Endothelial cell of umbilical vein (primary cell): ENCODE measurements around the gene POU6F2. TPM values are rescaled to one million over a fixed set of nuclear protein-coding genes. Genes with fewer than 3 reads are reported as not detected.

Experiments used
- BruUV-seq: library from RNA; stranded (reverse); fragments of 400-500 nt; replicated peaks from 2 replicates; lab custom pipeline; 2021; lab: Mats Ljungman, UMichigan
- CTCF ChIA-PET: fragments of 300-600, 350-600 bp; sonication (Branson Sonifier 250); formaldehyde crosslinking; loops from one replicate; lab custom pipeline; 2021; ENCODE audit warnings: antibody characterized with exemption, inconsistent platforms; lab: Charles Lee
- POLR2A ChIA-PET: fragments of 300-600, 350-600 bp; sonication (Branson Sonifier 250); formaldehyde crosslinking; loops from one replicate; lab custom pipeline; 2021; ENCODE audit warnings: antibody characterized with exemption, inconsistent platforms; lab: Charles Lee
- DNase-seq: peaks from one replicate; pipeline ENCODE4 v3.0.0-alpha.2; 2011; ENCODE audit warnings: low read depth, low spot score
- FAIRE-seq: peaks from 2 replicates; lab custom pipeline; 2011; peaks lifted over from hg19 to GRCh38; lab: Jason Lieb, UNC
- H2AFZ ChIP-seq: 2 replicates; pipeline ENCODE4 v1.6.0; 2012; ENCODE audit warnings: low read depth, low read length, control low read depth, inconsistent platforms
- H3K27ac ChIP-seq: 2 replicates; pipeline ENCODE4 v1.5.1; 2011; ENCODE audit warnings: low read depth, mild to moderate bottlenecking, control low read depth, low read length, moderate library complexity; ENCODE audit not compliant: insufficient read depth
- H3K27me3 ChIP-seq, 2 experiments: 2 replicates each; pipeline versions ENCODE4 v1.6.0 to v1.6.1; 2011; ENCODE audit warnings: low read length in 2 of 2, mixed read lengths in 1 of 2; ENCODE audit not compliant: control insufficient read depth in 2 of 2, insufficient read depth in 2 of 2
- H3K36me3 ChIP-seq, 2 experiments: 2 replicates in 1 of 2; 3 replicates in 1 of 2; pipeline ENCODE4 v1.5.1; 2011; ENCODE audit warnings: low read length in 2 of 2, mild to moderate bottlenecking in 1 of 2, moderate library complexity in 1 of 2; ENCODE audit not compliant: control insufficient read depth in 2 of 2, insufficient read depth in 2 of 2; ENCODE audit errors: extremely low read depth in 1 of 2
- H3K4me1 ChIP-seq: 3 replicates; pipeline ENCODE4 v1.5.1; 2011; ENCODE audit warnings: mild to moderate bottlenecking, low read length; ENCODE audit not compliant: control insufficient read depth, insufficient read depth; ENCODE audit errors: extremely low read depth
- H3K4me2 ChIP-seq: 2 replicates; pipeline ENCODE4 v1.6.1; 2011; ENCODE audit warnings: low read length, control low read depth, mixed read lengths; ENCODE audit not compliant: insufficient read depth
- H3K4me3 ChIP-seq, 3 experiments: fragments of 200-600 bp in 1 of 3; sonication (generic), shearing (Covaris generic) in 1 of 3; replicated peaks in 1 of 3; 2 replicates each; pipeline ENCODE4 v1.5.1; 2011 to 2016; ENCODE audit warnings: control low read depth in 3 of 3, low read length in 3 of 3, mild to moderate bottlenecking in 2 of 3, inconsistent platforms in 1 of 3, low read depth in 1 of 3, moderate library complexity in 1 of 3; ENCODE audit not compliant: insufficient read depth in 1 of 3
- H3K79me2 ChIP-seq: 2 replicates; pipeline ENCODE4 v1.6.0; 2012; ENCODE audit warnings: low read length, inconsistent platforms; ENCODE audit not compliant: control insufficient read depth, insufficient read depth
- H3K9ac ChIP-seq: replicated peaks from 2 replicates; pipeline ENCODE3; 2011; ENCODE audit warnings: low read length, control low read depth; ENCODE audit not compliant: insufficient read depth; ENCODE audit errors: extremely low read depth
- H3K9me1 ChIP-seq: replicated peaks from 3 replicates; pipeline ENCODE4 v1.6.0; 2011; ENCODE audit warnings: mild to moderate bottlenecking, low read length; ENCODE audit not compliant: control insufficient read depth, insufficient read depth; ENCODE audit errors: extremely low read depth
- H3K9me3 ChIP-seq: replicated peaks from 2 replicates; pipeline ENCODE4 v1.5.1; 2012; ENCODE audit warnings: low read length, inconsistent platforms; ENCODE audit not compliant: control insufficient read depth, insufficient read depth
- H4K20me1 ChIP-seq: replicated peaks from 2 replicates; pipeline ENCODE3; 2011; ENCODE audit warnings: mild to moderate bottlenecking, low read length; ENCODE audit not compliant: control insufficient read depth, insufficient read depth; ENCODE audit errors: extremely low read depth
- EZH2 ChIP-seq: IDR thresholded peaks from 2 replicates; pipeline ENCODE4 v1.6.1; 2012; ENCODE audit warnings: borderline replicate concordance, low read depth, mild to moderate bottlenecking, moderate library complexity, low read length, inconsistent platforms; ENCODE audit not compliant: severe bottlenecking
- FOS ChIP-seq: IDR thresholded peaks from 2 replicates; pipeline ENCODE4 v1.6.1; 2011; ENCODE audit warnings: mild to moderate bottlenecking, low read length, moderate library complexity, borderline replicate concordance; ENCODE audit not compliant: insufficient read depth
- GATA2 ChIP-seq: IDR thresholded peaks from 2 replicates; pipeline ENCODE4 v1.7.0; 2011; ENCODE audit warnings: low read depth, mild to moderate bottlenecking, moderate library complexity, mixed read lengths, low read length; ENCODE audit not compliant: insufficient read length, insufficient read depth
- JUN ChIP-seq: IDR thresholded peaks from 2 replicates; pipeline ENCODE4 v1.6.1; 2011; ENCODE audit warnings: borderline replicate concordance, low read depth; ENCODE audit not compliant: insufficient read length, insufficient read depth
- MYC ChIP-seq: IDR thresholded peaks from one replicate; pipeline ENCODE4 v1.6.1; 2011; ENCODE audit warnings: mild to moderate bottlenecking, low read depth, low read length
- POLR2A ChIP-seq: IDR thresholded peaks from 2 replicates; pipeline ENCODE4 v1.6.1; 2012; ENCODE audit warnings: low read depth, mild to moderate bottlenecking, control low read depth, low read length
- POLR2AphosphoS5 ChIP-seq: IDR thresholded peaks from 2 replicates; pipeline ENCODE4 v1.6.1; 2012; ENCODE audit warnings: low read depth, mild to moderate bottlenecking, control low read depth, low read length, moderate library complexity; ENCODE audit not compliant: insufficient read depth
- dilution Hi-C: fragments of 300-500 bp; cut with MboI; formaldehyde crosslinking; loops from one replicate; pipeline ENCODE4 v1.15.0; 2019; ENCODE audit warnings: low sequenced_read_pairs; ENCODE audit not compliant: extremely low pct_ligation_motif_present
- intact Hi-C: fragments of 100-400 bp; cut with micrococcal nuclease; formaldehyde crosslinking; loops from one replicate; pipeline ENCODE4 v1.10.0; 2022
- polyA plus RNA-seq, 4 experiments: library from polyadenylated mRNA; depleted of rRNA in 3 of 4; stranded (reverse) in 3 of 4; unstranded in 1 of 4; fragments of >200 nt; gene quantifications; 2 replicates each; pipeline versions ENCODE4 v1.2.1 to v1.2.3, GENCODE V29; 2011 to 2012; ENCODE audit warnings: missing spikeins in 1 of 4
- total RNA-seq: library from RNA; stranded (reverse); gene quantifications from 2 replicates; pipeline ENCODE4 v1.2.3, GENCODE V29; 2021
- TF ChIP-seq, protein P1 (sequence below), 2 donors: IDR thresholded peaks; 1 replicate in 1 of 2; 2 replicates in 1 of 2; pipeline ENCODE4 v1.5.1; 2011; ENCODE audit warnings: low read length in 2 of 2, mild to moderate bottlenecking in 2 of 2, moderate library complexity in 2 of 2, control low read depth in 1 of 2, inconsistent platforms in 1 of 2, low read depth in 1 of 2; ENCODE audit not compliant: insufficient read depth in 1 of 2; ENCODE audit errors: extremely low read depth in 1 of 2
- TF ChIP-seq, protein P2 (sequence below): IDR thresholded peaks from 2 replicates; pipeline ENCODE4 v1.6.1; 2011; ENCODE audit not compliant: insufficient read depth, insufficient read length

Gene POU6F2
- total and polyA plus RNA-seq, 2 donors (not counting 3 experiments of a cell fraction or from before 2014, with no cell fraction given) = 0.29 TPM; not detected in 1

DNA sequence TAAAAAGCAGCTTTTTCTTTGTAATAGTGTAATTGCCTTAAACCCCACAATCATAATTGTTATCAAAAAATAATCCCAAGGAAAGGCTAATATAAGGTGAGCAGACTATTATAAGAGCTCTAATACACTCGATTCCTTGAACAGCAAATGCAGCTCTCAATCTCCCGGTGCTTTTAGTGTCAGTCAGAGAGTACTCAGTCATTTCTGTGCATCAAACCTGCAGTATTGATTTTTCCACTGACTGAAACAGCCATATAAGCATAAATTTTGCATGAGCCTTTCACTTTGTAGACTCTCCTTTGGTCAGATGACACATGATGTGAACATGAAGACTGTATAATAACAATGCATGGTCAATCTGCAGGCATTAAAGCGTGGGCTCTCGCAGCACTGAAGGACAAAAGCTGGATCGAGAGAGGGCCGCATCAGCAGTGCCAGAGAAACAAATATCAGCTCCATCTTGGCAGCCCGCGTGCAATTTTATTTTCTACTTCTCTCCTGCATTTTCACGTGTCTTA is 272.0 kb downstream of the POU6F2 start:
- TF ChIP-seq POLR2AphosphoS5 = no peak
- no peak for TF ChIP-seq MYC
- no peak for TF ChIP-seq GATA2
- TF ChIP-seq FOS = no peak
- TF ChIP-seq, protein P1, sequence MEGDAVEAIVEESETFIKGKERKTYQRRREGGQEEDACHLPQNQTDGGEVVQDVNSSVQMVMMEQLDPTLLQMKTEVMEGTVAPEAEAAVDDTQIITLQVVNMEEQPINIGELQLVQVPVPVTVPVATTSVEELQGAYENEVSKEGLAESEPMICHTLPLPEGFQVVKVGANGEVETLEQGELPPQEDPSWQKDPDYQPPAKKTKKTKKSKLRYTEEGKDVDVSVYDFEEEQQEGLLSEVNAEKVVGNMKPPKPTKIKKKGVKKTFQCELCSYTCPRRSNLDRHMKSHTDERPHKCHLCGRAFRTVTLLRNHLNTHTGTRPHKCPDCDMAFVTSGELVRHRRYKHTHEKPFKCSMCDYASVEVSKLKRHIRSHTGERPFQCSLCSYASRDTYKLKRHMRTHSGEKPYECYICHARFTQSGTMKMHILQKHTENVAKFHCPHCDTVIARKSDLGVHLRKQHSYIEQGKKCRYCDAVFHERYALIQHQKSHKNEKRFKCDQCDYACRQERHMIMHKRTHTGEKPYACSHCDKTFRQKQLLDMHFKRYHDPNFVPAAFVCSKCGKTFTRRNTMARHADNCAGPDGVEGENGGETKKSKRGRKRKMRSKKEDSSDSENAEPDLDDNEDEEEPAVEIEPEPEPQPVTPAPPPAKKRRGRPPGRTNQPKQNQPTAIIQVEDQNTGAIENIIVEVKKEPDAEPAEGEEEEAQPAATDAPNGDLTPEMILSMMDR (IDR thresholded peaks at IDR 0.05; ENCODE audit: extremely low read depth in 1 of 2, insufficient read depth in 1 of 2, low read depth in 1 of 2, low read length in 2 of 2) = no peak
- TF ChIP-seq, protein P2, sequence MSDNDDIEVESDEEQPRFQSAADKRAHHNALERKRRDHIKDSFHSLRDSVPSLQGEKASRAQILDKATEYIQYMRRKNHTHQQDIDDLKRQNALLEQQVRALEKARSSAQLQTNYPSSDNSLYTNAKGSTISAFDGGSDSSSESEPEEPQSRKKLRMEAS = no peak
- TF ChIP-seq POLR2A = no peak
- no peak for TF ChIP-seq EZH2
- TF ChIP-seq JUN = no peak
- intact Hi-C loops (no loop called here), dilution Hi-C loops (no loop called here)
- H3K36me3 ChIP-seq = no peaks in the 10 kb centered on the region
- no peak overlapping the region for H3K4me2 ChIP-seq
- H3K9me1 ChIP-seq = no peaks in the 10 kb centered on the region
- FAIRE-seq (no peak), DNase-seq (no peak)
- no peaks in the 10 kb centered on the region for H3K4me1 ChIP-seq
- H3K9ac ChIP-seq = no peak overlapping the region
- peaks cover 0 to 2% of the 10 kb centered on the region in 2 experiments for H3K27me3 ChIP-seq
- H3K79me2 ChIP-seq = no peaks in the 10 kb centered on the region
- H3K4me3 ChIP-seq = no peak overlapping the region
- H3K9me3 ChIP-seq = no peaks in the 10 kb centered on the region
- H4K20me1 ChIP-seq = no peaks in the 10 kb centered on the region
- no peak overlapping the region for H3K27ac ChIP-seq
- CTCF ChIA-PET = interaction anchor here (0.7 kb wide), 1 partner anchor 15 kb away, joined by 3 read pairs; no protein-coding TSS in a partner anchor
- BruUV-seq = no TSS peak
- POLR2A ChIA-PET = no interaction called here
- no peak overlapping the region for H2AFZ ChIP-seq
